Thoracic aorta (tissue), 2 donors: ENCODE data around the gene AHI1. TPM values are rescaled to one million over a fixed set of nuclear protein-coding genes. Genes with fewer than 3 reads are reported as not detected.

Source experiments
- ATAC-seq: fragments of 150-250 bp; one replicate; pipeline ENCODE4 v1.8.0; 2017; ENCODE audit warnings: low read depth; ENCODE audit not compliant: insufficient number of reproducible peaks, low FRiP score
- DNase-seq: peaks from one replicate; pipeline ENCODE4 v3.0.0-alpha.2; 2020; ENCODE audit warnings: low spot score
- H3K27ac ChIP-seq, 2 donors: fragments of 200-600 bp; sonication (generic); 1 replicate in 1 of 2; 2 replicates in 1 of 2; pipeline ENCODE4 v1.5.1; 2016; ENCODE audit warnings: mild to moderate bottlenecking in 2 of 2, moderate library complexity in 2 of 2
- H3K27me3 ChIP-seq: fragments of 200-600 bp; sonication (generic); replicated peaks from 2 replicates; pipeline ENCODE4 v1.6.0; 2016; ENCODE audit warnings: mild to moderate bottlenecking; ENCODE audit not compliant: insufficient read depth
- H3K36me3 ChIP-seq: fragments of 200-600 bp; sonication (generic); one replicate; pipeline ENCODE4 v1.5.1; 2016
- H3K4me1 ChIP-seq, 2 donors: fragments of 200-600 bp; sonication (generic); 1 replicate in 1 of 2; 2 replicates in 1 of 2; pipeline versions ENCODE4 v1.5.1 to v1.6.0; 2016; ENCODE audit warnings: low read depth in 2 of 2, mild to moderate bottlenecking in 1 of 2; ENCODE audit not compliant: control insufficient read depth in 1 of 2
- H3K4me3 ChIP-seq: fragments of 200-600 bp; sonication (generic); 2 replicates; pipeline ENCODE4 v1.5.1; 2016; ENCODE audit warnings: mild to moderate bottlenecking
- H3K9me3 ChIP-seq: fragments of 200-600 bp; sonication (generic); 2 replicates; pipeline ENCODE4 v1.5.1; 2016
- total RNA-seq, 2 donors: library from RNA; depleted of rRNA; stranded (reverse); fragments of >200 nt; gene quantifications; one replicate each; pipeline versions ENCODE4 v1.1.0 to v1.2.3, GENCODE V29; 2016
- TF ChIP-seq, protein P1 (sequence below): fragments of 200-600 bp; sonication (generic); IDR thresholded peaks from one replicate; pipeline ENCODE4 v1.5.1; 2019; ENCODE audit warnings: antibody characterized with exemption

The AHI1 gene
- total RNA-seq, 2 donors from 2014 or later: 21.7 to 65.5 TPM

DNA sequence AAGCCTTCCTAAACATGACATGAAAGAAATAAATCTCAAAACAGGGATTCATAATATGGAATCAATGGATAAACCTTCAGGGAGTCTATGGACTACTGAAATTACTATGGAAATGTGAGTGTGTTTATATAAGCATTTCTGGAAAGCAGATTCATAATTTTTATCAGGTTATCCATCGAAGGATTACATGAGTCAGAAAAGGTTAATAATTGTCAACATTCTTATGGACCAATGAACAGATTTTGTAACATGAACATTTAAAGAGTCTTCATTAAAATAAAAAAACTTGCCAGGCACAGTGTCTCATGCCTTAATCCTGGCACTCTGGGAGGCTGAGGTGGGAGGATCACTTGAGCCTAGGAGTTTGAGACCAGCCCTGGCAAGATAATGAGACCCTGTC lies 84.8 kb downstream of the AHI1 start:
- DNase-seq: no peak
- Histone ChIP-seq H3K36me3 (no peaks in the 10 kb centered on the region), H3K27ac (no peak overlapping the region), H3K4me1 (no peaks in the 10 kb centered on the region), H3K9me3 (no peaks in the 10 kb centered on the region), H3K27me3 (no peaks in the 10 kb centered on the region), H3K4me3 (no peak overlapping the region)
- no peak for ATAC-seq
- TF ChIP-seq, protein P1, sequence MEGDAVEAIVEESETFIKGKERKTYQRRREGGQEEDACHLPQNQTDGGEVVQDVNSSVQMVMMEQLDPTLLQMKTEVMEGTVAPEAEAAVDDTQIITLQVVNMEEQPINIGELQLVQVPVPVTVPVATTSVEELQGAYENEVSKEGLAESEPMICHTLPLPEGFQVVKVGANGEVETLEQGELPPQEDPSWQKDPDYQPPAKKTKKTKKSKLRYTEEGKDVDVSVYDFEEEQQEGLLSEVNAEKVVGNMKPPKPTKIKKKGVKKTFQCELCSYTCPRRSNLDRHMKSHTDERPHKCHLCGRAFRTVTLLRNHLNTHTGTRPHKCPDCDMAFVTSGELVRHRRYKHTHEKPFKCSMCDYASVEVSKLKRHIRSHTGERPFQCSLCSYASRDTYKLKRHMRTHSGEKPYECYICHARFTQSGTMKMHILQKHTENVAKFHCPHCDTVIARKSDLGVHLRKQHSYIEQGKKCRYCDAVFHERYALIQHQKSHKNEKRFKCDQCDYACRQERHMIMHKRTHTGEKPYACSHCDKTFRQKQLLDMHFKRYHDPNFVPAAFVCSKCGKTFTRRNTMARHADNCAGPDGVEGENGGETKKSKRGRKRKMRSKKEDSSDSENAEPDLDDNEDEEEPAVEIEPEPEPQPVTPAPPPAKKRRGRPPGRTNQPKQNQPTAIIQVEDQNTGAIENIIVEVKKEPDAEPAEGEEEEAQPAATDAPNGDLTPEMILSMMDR: no peak

DNA sequence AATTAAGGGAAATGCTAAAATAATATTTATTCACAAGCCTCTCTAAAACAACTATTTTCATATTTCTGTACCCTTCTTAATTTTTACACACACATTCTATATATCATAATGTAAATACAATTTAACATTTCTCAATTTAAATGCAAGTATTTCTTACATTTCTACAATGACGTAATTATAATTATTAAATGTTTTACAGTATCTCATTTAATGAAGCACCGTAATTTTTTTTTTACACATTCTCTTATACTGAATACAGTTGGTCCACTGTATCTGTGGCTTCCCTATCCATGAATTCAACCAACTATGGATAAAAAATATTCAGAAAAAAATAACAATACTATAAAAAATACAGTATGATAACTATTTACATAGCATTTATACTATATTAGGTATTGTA lies 85.7 kb downstream of the AHI1 start:
- Histone ChIP-seq H3K4me3 (no peak overlapping the region), H3K36me3 (no peaks in the 10 kb centered on the region), H3K4me1 (no peaks in the 10 kb centered on the region), H3K9me3 (no peaks in the 10 kb centered on the region), H3K27me3 (no peaks in the 10 kb centered on the region), H3K27ac (no peak overlapping the region)
- no peak for DNase-seq
- TF ChIP-seq, protein P1: no peak
- no peak for ATAC-seq

DNA sequence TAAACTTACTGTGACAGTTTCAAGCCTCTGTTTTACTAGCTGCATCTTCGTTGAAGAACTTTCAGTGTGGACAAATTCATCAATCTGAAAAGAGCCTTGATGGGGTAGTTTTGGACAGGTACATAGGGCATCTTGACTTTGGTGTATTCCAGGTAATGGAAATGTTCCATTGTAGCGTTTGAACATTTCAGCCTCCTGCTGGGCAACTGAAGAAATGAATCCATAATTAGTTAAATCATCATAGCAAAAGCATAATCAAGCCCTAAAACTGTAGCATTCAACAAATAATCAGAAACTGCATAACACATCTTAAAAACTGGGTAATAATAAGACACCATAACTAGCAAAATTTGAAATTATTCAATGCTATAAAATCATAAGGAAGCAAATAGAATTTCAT lies 86.2 kb downstream of the AHI1 start:
- no peak overlapping the region for H3K27ac ChIP-seq
- DNase-seq: no peak
- H3K4me3 ChIP-seq: no peak overlapping the region
- H3K9me3 ChIP-seq: no peaks in the 10 kb centered on the region
- H3K27me3 ChIP-seq: no peaks in the 10 kb centered on the region
- H3K4me1 ChIP-seq: no peaks in the 10 kb centered on the region
- no peaks in the 10 kb centered on the region for H3K36me3 ChIP-seq
- TF ChIP-seq, protein P1: no peak
- no peak for ATAC-seq

DNA sequence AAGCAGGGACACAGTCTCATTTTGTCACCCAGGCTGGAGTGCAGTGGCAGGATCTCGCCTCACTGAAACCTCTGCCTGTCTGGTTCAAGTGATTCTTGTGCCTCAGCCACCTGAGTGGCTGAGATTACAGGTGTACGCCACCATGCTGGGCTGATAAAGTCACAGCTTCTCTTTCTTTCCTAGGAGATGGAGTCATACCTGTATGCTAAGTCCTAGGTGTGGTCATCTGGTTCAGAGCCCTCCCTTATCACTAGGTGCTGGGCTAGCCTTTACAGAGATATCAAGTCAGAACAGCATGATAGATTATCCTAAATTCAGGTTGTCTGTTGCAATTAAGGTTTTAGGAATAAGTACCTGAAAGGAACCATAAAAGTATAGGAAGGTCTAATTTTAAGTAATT lies 86.7 kb downstream of the AHI1 start:
- Histone ChIP-seq H3K4me3 (no peak overlapping the region), H3K27ac (no peak overlapping the region), H3K36me3 (no peaks in the 10 kb centered on the region), H3K27me3 (no peaks in the 10 kb centered on the region), H3K9me3 (no peaks in the 10 kb centered on the region), H3K4me1 (no peaks in the 10 kb centered on the region)
- ATAC-seq: no peak
- DNase-seq: no peak
- TF ChIP-seq, protein P1: no peak

DNA sequence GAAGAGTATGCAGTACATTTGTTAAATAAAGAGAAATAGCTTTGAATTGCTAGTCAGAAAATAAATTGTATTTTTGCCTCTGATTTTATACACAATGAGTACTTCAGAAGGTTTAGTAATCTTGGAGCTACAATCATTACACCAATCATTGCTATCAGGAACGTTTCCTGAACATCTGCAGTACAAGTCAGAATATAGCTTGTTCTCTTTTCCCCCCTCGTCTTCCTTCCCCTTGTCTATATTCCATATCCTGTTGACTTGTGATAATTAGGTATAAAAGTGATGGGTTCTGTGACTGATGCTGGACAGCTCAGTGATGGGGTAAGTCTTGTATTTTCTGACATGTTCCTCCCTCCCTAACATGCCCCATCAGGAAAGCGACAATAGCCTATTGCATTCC lies 94.0 kb downstream of the AHI1 start:
- H3K9me3 ChIP-seq: no peaks in the 10 kb centered on the region
- no peak overlapping the region for H3K27ac ChIP-seq
- no peak for ATAC-seq
- no peak for DNase-seq
- H3K27me3 ChIP-seq: no peaks in the 10 kb centered on the region
- no peaks in the 10 kb centered on the region for H3K4me1 ChIP-seq
- H3K4me3 ChIP-seq: no peak overlapping the region
- peaks cover 4% of the 10 kb centered on the region for H3K36me3 ChIP-seq
- TF ChIP-seq, protein P1: no peak
